H9 (cell line): ENCODE measurements around the gene PARD3. TPM values are rescaled to one million over a fixed set of nuclear protein-coding genes. Genes with fewer than 3 reads are reported as not detected.

Experiments used
- DNase-seq: peaks from one replicate; pipeline ENCODE4 v3.0.0-alpha.2; 2017
- H2AFZ ChIP-seq: one replicate; pipeline ENCODE4 v1.6.1; 2013; ENCODE audit warnings: mild to moderate bottlenecking, low read length, control low read depth, moderate library complexity
- H2AK5ac ChIP-seq: 2 replicates; pipeline ENCODE4 v1.6.1; 2013; ENCODE audit warnings: low read length, control low read depth, mixed read lengths; ENCODE audit not compliant: insufficient read length
- H2BK120ac ChIP-seq: one replicate; pipeline ENCODE4 v1.6.1; 2013; ENCODE audit warnings: low read depth, mild to moderate bottlenecking, low read length, control low read depth, inconsistent platforms; ENCODE audit not compliant: poor library complexity, severe bottlenecking
- H2BK12ac ChIP-seq: 2 replicates; pipeline ENCODE4 v1.6.1; 2013; ENCODE audit warnings: low read length, control low read depth, mixed read lengths, low read depth; ENCODE audit not compliant: insufficient read length
- H2BK15ac ChIP-seq: 2 replicates; pipeline ENCODE4 v1.6.1; 2013; ENCODE audit warnings: low read depth, low read length, control low read depth
- H2BK20ac ChIP-seq: one replicate; pipeline ENCODE4 v1.6.1; 2013; ENCODE audit warnings: low read depth, mild to moderate bottlenecking, low read length, control low read depth, inconsistent platforms; ENCODE audit not compliant: poor library complexity, severe bottlenecking
- H2BK5ac ChIP-seq: 2 replicates; pipeline ENCODE4 v1.6.1; 2013; ENCODE audit warnings: low read length, control low read depth, mixed read lengths; ENCODE audit not compliant: insufficient read length
- H3K14ac ChIP-seq: 2 replicates; pipeline ENCODE4 v1.6.1; 2013; ENCODE audit warnings: low read length, control low read depth; ENCODE audit not compliant: insufficient read depth
- H3K18ac ChIP-seq: 2 replicates; pipeline ENCODE4 v1.6.1; 2013; ENCODE audit warnings: low read depth, mild to moderate bottlenecking, mixed read lengths, low read length, control low read depth; ENCODE audit not compliant: insufficient read length
- H3K23ac ChIP-seq: 2 replicates; pipeline ENCODE4 v1.6.1; 2013; ENCODE audit warnings: low read length, control low read depth, mixed read lengths, low read depth; ENCODE audit not compliant: insufficient read length
- H3K23me2 ChIP-seq: 2 replicates; pipeline ENCODE4 v1.6.1; 2013; ENCODE audit warnings: low read depth, mild to moderate bottlenecking, mixed read lengths, low read length, control low read depth; ENCODE audit not compliant: insufficient read length, poor library complexity, severe bottlenecking
- H3K27ac ChIP-seq: 2 replicates; pipeline ENCODE4 v1.5.1; 2013; ENCODE audit warnings: low read length, control low read depth, mixed read lengths, low read depth; ENCODE audit not compliant: insufficient read length
- H3K27me3 ChIP-seq: 2 replicates; pipeline ENCODE4 v1.6.1; 2013; ENCODE audit warnings: low read length, control low read depth, inconsistent platforms; ENCODE audit not compliant: insufficient read depth
- H3K4ac ChIP-seq: 2 replicates; pipeline ENCODE4 v1.6.1; 2013; ENCODE audit warnings: low read depth, mild to moderate bottlenecking, control low read depth, inconsistent platforms, low read length, moderate library complexity
- H3K4me1 ChIP-seq: 2 replicates; pipeline ENCODE4 v1.6.1; 2013; ENCODE audit warnings: low read length, control low read depth, inconsistent platforms; ENCODE audit not compliant: insufficient read depth
- H3K4me2 ChIP-seq: 2 replicates; pipeline ENCODE4 v1.6.1; 2013; ENCODE audit warnings: low read length, control low read depth, mixed read lengths; ENCODE audit not compliant: insufficient read length, insufficient read depth
- H3K56ac ChIP-seq: 2 replicates; pipeline ENCODE4 v1.6.1; 2013; ENCODE audit warnings: low read depth, mild to moderate bottlenecking, mixed read lengths, low read length, control low read depth; ENCODE audit not compliant: insufficient read length
- H3K79me1 ChIP-seq: 2 replicates; pipeline ENCODE4 v1.6.1; 2013; ENCODE audit warnings: low read depth, mild to moderate bottlenecking, moderate library complexity, low read length, control low read depth, inconsistent platforms; ENCODE audit not compliant: insufficient read depth, poor library complexity, severe bottlenecking
- H3K79me2 ChIP-seq: 2 replicates; pipeline ENCODE4 v1.6.1; 2013; ENCODE audit warnings: low read length, control low read depth, inconsistent platforms; ENCODE audit not compliant: insufficient read depth
- H3K9ac ChIP-seq: 2 replicates; pipeline ENCODE4 v1.6.1; 2013; ENCODE audit warnings: low read length, control low read depth, mixed read lengths; ENCODE audit not compliant: insufficient read length; ENCODE audit errors: extremely low read depth
- H3K9me3 ChIP-seq: one replicate; pipeline ENCODE4 v1.6.1; 2013; ENCODE audit warnings: low read depth, low read length, inconsistent platforms; ENCODE audit not compliant: control insufficient read depth
- H3T11ph ChIP-seq: one replicate; pipeline ENCODE4 v1.6.1; 2013; ENCODE audit warnings: mild to moderate bottlenecking, low read length, control low read depth, inconsistent platforms
- H4K20me1 ChIP-seq: one replicate; pipeline ENCODE4 v1.6.1; 2013; ENCODE audit not compliant: control insufficient read depth, insufficient read length, insufficient read depth
- H4K5ac ChIP-seq: 2 replicates; pipeline ENCODE4 v1.6.1; 2013; ENCODE audit warnings: low read depth, mild to moderate bottlenecking, mixed read lengths, low read length, control low read depth; ENCODE audit not compliant: insufficient read length
- H4K8ac ChIP-seq: replicated peaks from 2 replicates; pipeline ENCODE4 v1.6.1; 2013; ENCODE audit warnings: low read length, control low read depth, mixed read lengths, low read depth; ENCODE audit not compliant: insufficient read length
- H4K91ac ChIP-seq: 2 replicates; pipeline ENCODE4 v1.6.1; 2013; ENCODE audit warnings: low read depth, mild to moderate bottlenecking, moderate library complexity, mixed read lengths, low read length, control low read depth; ENCODE audit not compliant: insufficient read length
- H3K27ac Mint-ChIP-seq, 3 experiments: 2 replicates in 2 of 3; 3 replicates in 1 of 3; pipeline ENCODE4 v1.8.0; 2020 to 2021; ENCODE audit warnings: mixed read lengths in 3 of 3, mild to moderate bottlenecking in 1 of 3, moderate library complexity in 1 of 3
- H3K27me3 Mint-ChIP-seq: 2 replicates; pipeline ENCODE4 v1.8.0; 2021; ENCODE audit warnings: low read depth, mild to moderate bottlenecking, moderate library complexity, mixed read lengths
- H3K36me3 Mint-ChIP-seq, 3 experiments: 2 replicates in 2 of 3; 3 replicates in 1 of 3; pipeline ENCODE4 v1.8.0; 2020 to 2021; ENCODE audit warnings: low read depth in 3 of 3, mixed read lengths in 3 of 3; ENCODE audit not compliant: insufficient read depth in 1 of 3
- H3K4me1 Mint-ChIP-seq, 2 experiments: 2 replicates each; pipeline ENCODE4 v1.8.0; 2020; ENCODE audit warnings: mixed read lengths in 2 of 2
- H3K4me3 Mint-ChIP-seq, 2 experiments: 2 replicates in 1 of 2; 3 replicates in 1 of 2; pipeline ENCODE4 v1.8.0; 2020 to 2021; ENCODE audit warnings: mild to moderate bottlenecking in 2 of 2, mixed read lengths in 2 of 2, moderate library complexity in 1 of 2
- H3K9me3 Mint-ChIP-seq, 2 experiments: 2 replicates in 1 of 2; 3 replicates in 1 of 2; pipeline ENCODE4 v1.8.0; 2020; ENCODE audit warnings: mild to moderate bottlenecking in 2 of 2, mixed read lengths in 2 of 2, moderate library complexity in 1 of 2
- WGBS: extraction: QIAGEN DNeasy Blood & Tissue Kit; methylation state at CpG from one replicate; pipeline ENCODE4 v1.1.7; 2013; ENCODE audit warnings: missing lambda C conversion rate, low lambda C conversion rate, mixed read lengths; ENCODE audit not compliant: insufficient read length; ENCODE audit errors: extremely low coverage; 5-methylcytosine and 5-hydroxymethylcytosine counted together
- total RNA-seq: library from RNA; stranded (reverse); gene quantifications from 2 replicates; pipeline ENCODE4 v1.2.1, GENCODE V29; 2021
- TF ChIP-seq, protein P1 (sequence below): fragments of 200-600 bp; sonication (generic); conservative IDR thresholded peaks from 3 replicates; pipeline ENCODE4 v1.8.0; 2021; ENCODE audit warnings: antibody characterized with exemption, mild to moderate bottlenecking

PARD3 gene
- total RNA-seq, 1 experiment from 2014 or later, result 44.7 TPM

DNA sequence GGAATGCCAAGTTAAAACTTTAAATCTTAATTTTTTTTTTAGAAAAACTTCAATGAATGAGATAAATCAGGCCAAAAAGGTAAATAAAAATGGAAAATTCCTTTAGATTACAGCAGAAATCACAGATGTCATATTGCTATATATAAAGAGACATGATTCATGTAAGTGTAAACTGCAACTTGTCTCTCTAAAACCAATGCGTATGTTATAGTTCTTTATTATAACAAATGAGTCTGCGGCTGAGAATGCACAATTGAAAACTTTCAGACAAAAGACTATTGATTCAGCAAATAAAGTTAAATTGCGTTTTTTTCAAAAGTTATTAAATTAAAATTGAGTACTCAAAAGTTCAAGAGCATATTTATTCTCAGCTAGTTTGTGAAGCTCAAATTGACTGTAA, 425.3 kb downstream of the PARD3 start:
- no peak overlapping the region for H2BK5ac ChIP-seq
- Mint-ChIP-seq H3K27me3 (no peaks in the 10 kb centered on the region), H3K4me3 (no peak overlapping the region), H3K9me3 (no peaks in the 10 kb centered on the region), H3K27ac (no peak overlapping the region), H3K4me1 (peaks cover 8 to 11% of the 10 kb centered on the region in 2 experiments), H3K36me3 (no peaks in the 10 kb centered on the region)
- no peak overlapping the region for H3K4ac ChIP-seq
- H4K5ac ChIP-seq, result no peak overlapping the region
- no peak overlapping the region for H2AFZ ChIP-seq
- H3K27ac ChIP-seq, result no peak overlapping the region
- DNase-seq, result no peak
- no peak overlapping the region for H2BK12ac ChIP-seq
- TF ChIP-seq, protein P1, sequence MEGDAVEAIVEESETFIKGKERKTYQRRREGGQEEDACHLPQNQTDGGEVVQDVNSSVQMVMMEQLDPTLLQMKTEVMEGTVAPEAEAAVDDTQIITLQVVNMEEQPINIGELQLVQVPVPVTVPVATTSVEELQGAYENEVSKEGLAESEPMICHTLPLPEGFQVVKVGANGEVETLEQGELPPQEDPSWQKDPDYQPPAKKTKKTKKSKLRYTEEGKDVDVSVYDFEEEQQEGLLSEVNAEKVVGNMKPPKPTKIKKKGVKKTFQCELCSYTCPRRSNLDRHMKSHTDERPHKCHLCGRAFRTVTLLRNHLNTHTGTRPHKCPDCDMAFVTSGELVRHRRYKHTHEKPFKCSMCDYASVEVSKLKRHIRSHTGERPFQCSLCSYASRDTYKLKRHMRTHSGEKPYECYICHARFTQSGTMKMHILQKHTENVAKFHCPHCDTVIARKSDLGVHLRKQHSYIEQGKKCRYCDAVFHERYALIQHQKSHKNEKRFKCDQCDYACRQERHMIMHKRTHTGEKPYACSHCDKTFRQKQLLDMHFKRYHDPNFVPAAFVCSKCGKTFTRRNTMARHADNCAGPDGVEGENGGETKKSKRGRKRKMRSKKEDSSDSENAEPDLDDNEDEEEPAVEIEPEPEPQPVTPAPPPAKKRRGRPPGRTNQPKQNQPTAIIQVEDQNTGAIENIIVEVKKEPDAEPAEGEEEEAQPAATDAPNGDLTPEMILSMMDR, result no peak
- no peak overlapping the region for H3T11ph ChIP-seq
- no peaks in the 10 kb centered on the region for H3K9me3 ChIP-seq
- no peak overlapping the region for H4K8ac ChIP-seq
- no peak overlapping the region for H2AK5ac ChIP-seq
- no peak overlapping the region for H4K91ac ChIP-seq
- H3K79me2 ChIP-seq, result no peaks in the 10 kb centered on the region
- no peak overlapping the region for H3K56ac ChIP-seq
- H2BK15ac ChIP-seq, result no peak overlapping the region
- H3K14ac ChIP-seq, result no peak overlapping the region
- no peak overlapping the region for H3K23ac ChIP-seq
- H4K20me1 ChIP-seq, result no peaks in the 10 kb centered on the region
- H3K4me2 ChIP-seq, result no peak overlapping the region
- no peak overlapping the region for H2BK120ac ChIP-seq
- H3K23me2 ChIP-seq, result no peaks in the 10 kb centered on the region
- H3K79me1 ChIP-seq, result no peaks in the 10 kb centered on the region
- no peaks in the 10 kb centered on the region for H3K27me3 ChIP-seq
- H2BK20ac ChIP-seq, result no peak overlapping the region
- H3K4me1 ChIP-seq, result no peaks in the 10 kb centered on the region
- H3K9ac ChIP-seq, result no peak overlapping the region
- no peak overlapping the region for H3K18ac ChIP-seq
- no CpG with 5 or more reads among the region's 3 CpGs for WGBS
